BE2C (cell line): ENCODE data around the gene NOTCH2.

Experiments
- DNase-seq: peaks from one replicate; pipeline ENCODE4 v3.0.0-alpha.2; 2020
- H3K27me3 ChIP-seq: fragments of 250-450 bp; sonication (Bioruptor Pico); 2 replicates; pipeline ENCODE4 v1.5.1; 2020; ENCODE audit warnings: mild to moderate bottlenecking
- H3K36me3 ChIP-seq: fragments of 250-450 bp; sonication (Bioruptor Pico); 2 replicates; pipeline ENCODE4 v1.5.1; 2020; ENCODE audit warnings: mild to moderate bottlenecking
- H3K4me1 ChIP-seq: fragments of 250-450 bp; sonication (Bioruptor Pico); 2 replicates; pipeline ENCODE4 v1.5.1; 2020
- H3K4me3 ChIP-seq: 2 replicates; pipeline ENCODE4 v1.5.1; 2011; ENCODE audit warnings: low read depth, low read length
- H3K9me3 ChIP-seq: fragments of 250-450 bp; sonication (Bioruptor Pico); 2 replicates; pipeline ENCODE4 v1.5.1; 2020
- CTCF ChIP-seq: IDR thresholded peaks from 2 replicates; pipeline ENCODE4 v1.5.1; 2012; ENCODE audit warnings: mild to moderate bottlenecking, low read depth, low read length

The NOTCH2 gene

GRCh38 chr1:119906927-119907652 lies 162.4 kb downstream of the NOTCH2 start:
- no peak overlapping the region for H3K4me3 ChIP-seq
- no peaks in the 10 kb centered on the region for H3K36me3 ChIP-seq
- DNase-seq = no peak
- H3K4me1 ChIP-seq = no peaks in the 10 kb centered on the region
- no peaks in the 10 kb centered on the region for H3K9me3 ChIP-seq
- no peak for TF ChIP-seq CTCF
- peaks cover 10% of the 10 kb centered on the region for H3K27me3 ChIP-seq

- TF ChIP-seq CTCF = no peak
- Histone ChIP-seq H3K4me3 (no peak overlapping the region), H3K36me3 (no peaks in the 10 kb centered on the region), H3K27me3 (peaks cover 7% of the 10 kb centered on the region), H3K4me1 (no peaks in the 10 kb centered on the region), H3K9me3 (no peaks in the 10 kb centered on the region)
- no peak for DNase-seq
Measured at GRCh38 chr1:119903443-119903835, 166.0 kb downstream of the NOTCH2 start.

GRCh38 chr1:119902775-119903442 lies 166.6 kb downstream of the NOTCH2 start:
- Histone ChIP-seq H3K36me3 (no peaks in the 10 kb centered on the region), H3K9me3 (no peaks in the 10 kb centered on the region), H3K27me3 (peaks cover 13% of the 10 kb centered on the region), H3K4me1 (no peaks in the 10 kb centered on the region), H3K4me3 (no peak overlapping the region)
- TF ChIP-seq CTCF = no peak
- no peak for DNase-seq

DNA sequence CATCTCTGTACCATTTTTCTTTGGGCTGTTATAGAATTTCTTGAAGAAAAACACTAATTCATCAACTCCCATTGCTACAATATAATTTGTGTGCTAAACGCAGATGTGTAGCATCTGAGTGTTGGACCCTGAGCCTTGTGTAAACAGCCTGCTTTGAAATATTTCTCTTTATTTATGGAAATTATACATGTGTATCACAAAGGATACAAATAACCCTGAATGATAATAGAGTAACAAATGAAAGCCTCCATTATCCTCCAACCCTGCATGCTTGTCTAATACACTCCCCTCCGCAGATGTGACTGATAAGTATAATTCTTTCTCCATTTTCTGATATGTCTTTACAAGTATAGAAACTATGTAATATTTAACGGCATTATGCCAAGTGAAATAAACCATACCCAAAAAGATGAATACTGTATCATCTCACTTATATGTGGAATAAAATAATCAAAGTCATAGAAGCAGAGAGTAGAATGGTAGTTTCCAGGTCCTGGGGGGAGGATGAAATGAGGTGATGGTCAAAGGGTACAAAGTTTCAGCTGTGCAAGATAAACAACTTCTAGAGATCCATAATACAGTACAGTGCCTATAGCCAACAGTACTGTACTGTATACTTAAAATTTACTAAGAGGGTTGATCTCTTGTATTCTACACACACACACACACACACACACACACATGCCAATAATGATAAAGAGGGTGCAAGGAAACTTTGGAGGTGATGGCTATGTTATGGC lies 170.3 kb downstream of the NOTCH2 start:
- no peak overlapping the region for H3K4me3 ChIP-seq
- no peak for TF ChIP-seq CTCF
- no peaks in the 10 kb centered on the region for H3K9me3 ChIP-seq
- H3K4me1 ChIP-seq = no peaks in the 10 kb centered on the region
- H3K27me3 ChIP-seq = peaks cover 34% of the 10 kb centered on the region
- no peaks in the 10 kb centered on the region for H3K36me3 ChIP-seq
- no peak for DNase-seq

- Histone ChIP-seq H3K27me3 (peaks cover 37% of the 10 kb centered on the region), H3K9me3 (no peaks in the 10 kb centered on the region), H3K4me1 (no peaks in the 10 kb centered on the region), H3K4me3 (no peak overlapping the region), H3K36me3 (no peaks in the 10 kb centered on the region)
- DNase-seq = no peak
- TF ChIP-seq CTCF = no peak
Measured at GRCh38 chr1:119898530-119898929, 170.9 kb downstream of the NOTCH2 start.
